Inflammatory macrophage treated with lipopolysaccharide for 4 hours (primary cell): Measurements from ENCODE around the gene PLPPR3.

Source experiments
- DNase-seq: peaks from one replicate; pipeline ENCODE4 v3.0.0-alpha.2; 2020

Gene PLPPR3, protein sequence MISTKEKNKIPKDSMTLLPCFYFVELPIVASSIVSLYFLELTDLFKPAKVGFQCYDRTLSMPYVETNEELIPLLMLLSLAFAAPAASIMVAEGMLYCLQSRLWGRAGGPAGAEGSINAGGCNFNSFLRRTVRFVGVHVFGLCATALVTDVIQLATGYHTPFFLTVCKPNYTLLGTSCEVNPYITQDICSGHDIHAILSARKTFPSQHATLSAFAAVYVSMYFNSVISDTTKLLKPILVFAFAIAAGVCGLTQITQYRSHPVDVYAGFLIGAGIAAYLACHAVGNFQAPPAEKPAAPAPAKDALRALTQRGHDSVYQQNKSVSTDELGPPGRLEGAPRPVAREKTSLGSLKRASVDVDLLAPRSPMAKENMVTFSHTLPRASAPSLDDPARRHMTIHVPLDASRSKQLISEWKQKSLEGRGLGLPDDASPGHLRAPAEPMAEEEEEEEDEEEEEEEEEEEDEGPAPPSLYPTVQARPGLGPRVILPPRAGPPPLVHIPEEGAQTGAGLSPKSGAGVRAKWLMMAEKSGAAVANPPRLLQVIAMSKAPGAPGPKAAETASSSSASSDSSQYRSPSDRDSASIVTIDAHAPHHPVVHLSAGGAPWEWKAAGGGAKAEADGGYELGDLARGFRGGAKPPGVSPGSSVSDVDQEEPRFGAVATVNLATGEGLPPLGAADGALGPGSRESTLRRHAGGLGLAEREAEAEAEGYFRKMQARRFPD

DNA sequence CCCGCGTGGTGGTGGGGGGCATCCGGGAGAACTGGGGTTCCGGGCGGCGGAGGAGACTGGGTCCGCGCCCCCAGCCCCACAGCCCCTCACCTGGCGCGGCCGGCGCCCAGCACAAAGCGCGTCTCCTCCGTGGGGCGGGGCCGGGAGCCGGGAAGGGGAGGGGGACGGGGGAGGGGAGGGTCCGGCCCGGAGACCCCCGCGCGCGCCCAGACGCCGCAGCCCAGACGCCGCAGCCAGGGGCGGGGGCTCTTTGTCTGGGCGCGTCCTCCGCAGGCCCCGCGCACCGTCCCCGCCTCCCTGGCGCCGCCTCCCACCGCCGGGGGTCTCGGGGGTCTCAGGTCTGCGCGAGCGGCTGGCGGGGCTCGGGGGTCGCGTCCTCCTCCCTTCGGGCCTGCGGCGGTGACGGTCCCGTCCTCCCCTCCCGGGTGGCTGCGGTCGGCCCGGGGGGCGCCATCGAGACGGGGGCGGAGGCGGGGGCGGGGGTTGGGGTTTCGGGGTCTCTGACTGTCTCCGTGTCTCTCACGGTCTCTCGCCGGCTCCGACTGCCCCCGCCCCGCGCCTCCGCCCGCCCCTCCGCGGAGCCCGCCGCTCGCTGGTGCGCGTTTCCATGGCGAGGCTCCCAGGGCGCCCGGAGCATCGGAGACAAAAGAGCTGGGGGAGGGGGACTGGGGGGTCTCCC is at the start of gene PLPPR3:
TSS of gene PLPPR3 (minus strand) at position 131 of the 679 bp plus-strand sequence. CDS start 396 bp downstream, outside the sequence.
- no peak for DNase-seq

DNA sequence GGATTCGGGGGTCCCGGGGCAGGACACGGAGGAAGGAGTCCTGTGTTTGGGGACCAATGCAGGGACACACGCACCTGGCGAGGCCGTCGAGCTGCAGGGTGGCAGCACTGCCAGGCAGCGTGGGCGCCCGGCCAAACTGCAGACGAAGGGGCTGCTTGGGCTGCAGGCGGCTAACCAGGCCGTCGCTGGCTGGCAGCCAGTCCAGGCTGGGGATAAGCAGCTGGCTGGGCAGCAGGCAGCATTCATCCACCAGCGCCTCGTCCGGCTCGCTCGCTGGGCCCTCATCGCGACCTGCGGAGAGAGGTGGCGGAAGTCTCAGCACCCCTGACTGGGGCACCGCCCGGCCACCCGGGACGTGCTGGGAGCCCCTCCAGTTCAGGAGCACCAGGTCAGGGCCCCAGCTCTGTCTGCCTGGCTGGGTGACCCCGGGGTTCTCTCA is 49.2 kb upstream of the PLPPR3 start:
- DNase-seq = no peak

DNA sequence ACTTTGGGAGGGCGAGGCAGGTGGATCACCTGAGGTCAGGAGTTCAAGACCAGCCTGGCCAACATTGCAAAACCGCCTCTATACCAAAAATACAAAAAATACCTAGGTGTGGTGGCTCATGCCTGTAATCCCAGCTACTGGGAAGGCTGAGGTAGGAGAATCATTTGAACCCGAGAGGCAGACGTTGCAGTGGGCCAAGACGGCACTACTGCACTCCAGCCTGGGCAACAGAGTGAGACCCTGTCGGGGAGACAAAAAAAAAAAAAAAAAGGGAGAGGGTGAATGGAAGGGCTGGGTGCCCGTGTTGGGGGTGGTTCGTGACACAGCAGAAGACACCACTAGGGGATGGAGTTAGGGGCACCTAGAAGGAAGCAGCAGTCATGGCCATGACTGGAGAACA is 48.6 kb upstream of the PLPPR3 start:
- no peak for DNase-seq

DNA sequence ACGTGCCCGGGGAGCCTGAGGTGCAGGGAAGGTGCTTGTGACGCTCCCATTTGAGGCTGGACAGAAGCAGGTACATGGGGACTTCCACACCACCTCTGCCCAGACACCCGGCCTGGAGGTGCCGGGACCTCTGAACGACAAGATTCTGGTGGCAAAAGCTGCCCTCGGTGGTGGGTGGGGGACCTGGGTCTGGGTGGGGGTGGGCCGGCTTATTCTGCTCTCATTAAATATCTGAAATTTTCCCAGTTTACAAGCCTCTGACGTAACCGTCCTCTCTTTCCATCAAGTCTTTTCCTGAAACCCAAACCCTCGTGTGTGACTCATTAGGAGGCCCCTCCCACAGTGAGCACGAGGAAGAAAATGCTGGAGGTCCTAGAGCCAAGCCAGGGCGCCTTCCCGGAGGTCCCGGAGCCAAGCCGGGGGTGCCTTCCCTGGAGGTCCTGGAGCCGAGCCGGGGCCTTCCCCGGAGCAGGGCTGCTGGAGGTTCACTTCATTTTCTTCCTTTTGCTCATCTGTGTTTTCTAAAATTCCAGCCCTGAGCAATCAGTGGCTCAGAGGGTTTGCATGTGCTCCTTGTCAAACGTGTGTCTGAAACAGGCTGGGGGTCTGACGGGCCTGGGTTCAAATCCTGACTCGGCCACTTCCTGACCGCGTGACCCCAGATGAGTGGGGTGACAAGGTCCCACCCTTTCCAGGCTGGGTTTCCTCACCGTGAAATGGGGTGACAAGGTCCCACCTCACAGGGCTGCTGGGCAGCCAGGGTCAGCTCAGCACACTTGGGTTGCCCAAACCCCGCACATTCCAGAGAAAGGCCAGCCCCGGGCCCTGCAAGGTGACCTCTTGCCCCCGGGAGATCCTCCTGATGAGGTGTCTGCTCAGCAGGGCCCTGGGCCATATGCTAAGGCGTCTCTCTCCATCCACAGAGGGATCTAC is 47.8 kb upstream of the PLPPR3 start:
- peak; percentile 18 for DNase-seq

DNA sequence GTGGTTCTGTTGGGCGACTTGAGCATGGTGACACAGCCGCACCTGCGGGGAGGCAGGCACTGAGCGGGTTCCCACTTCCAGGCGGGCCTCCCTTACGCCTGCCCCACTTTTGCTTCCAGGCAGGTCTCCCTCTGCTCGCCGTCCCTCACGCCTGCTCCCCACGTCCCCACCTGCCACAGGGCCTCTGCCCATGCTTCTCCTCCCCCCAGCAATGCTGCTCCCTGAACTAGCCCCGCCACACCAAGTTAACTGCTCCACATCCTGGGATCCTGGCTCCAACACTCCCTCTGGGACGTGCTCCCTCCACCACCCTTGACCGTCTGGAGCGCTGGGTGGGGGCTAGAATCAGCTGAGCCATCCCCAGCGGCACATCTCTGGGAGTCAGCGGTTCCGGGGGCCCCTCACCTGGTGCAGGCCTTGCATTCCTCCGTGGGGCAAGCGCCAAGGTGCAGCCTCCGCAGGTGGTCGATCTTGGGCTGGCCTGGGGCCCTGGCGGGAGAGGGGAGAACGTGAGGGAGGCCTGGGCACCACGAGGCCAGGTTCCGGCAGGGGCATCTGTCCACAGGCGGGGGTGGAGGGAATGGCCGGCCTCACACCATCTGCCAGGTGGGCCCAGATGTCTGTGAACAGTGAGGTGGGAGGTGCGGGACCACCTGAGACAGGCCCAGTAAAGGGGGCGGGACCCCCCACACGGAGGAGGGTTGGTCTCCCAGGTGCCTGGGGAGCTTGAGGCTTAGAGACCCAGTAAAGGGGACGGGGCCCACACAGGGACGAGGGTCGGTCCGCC is 46.9 kb upstream of the PLPPR3 start:
- DNase-seq = no peak

DNA sequence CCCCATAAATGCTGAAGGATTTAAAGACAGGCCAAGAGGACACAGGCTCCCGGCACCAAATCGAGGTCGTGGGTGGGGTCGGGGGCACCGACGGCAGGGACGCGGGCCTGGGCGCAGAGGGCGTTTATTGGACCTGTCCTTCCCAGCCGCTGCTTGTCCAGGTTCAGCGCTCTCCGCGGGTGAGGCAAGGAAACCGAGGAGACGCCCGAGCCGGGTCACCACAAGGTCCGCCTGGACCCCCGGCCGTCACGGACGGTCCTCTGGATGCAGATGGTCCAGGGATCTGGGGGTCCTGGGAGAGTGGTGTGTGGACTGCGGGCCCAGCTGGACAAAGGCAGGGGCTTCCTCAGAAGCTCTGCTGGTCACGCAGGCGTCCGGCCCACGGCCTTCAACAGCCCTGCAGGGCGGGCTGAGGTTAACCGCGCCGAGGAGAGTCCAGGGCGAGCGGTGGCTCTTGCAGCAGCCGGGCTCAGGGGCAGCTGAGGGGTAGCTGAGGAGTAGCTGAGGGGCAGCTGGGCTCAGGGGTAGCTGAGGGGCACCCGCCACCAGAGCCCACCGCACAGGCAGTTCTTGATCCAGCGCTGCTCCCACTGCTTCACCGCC is 46.2 kb upstream of the PLPPR3 start:
- no peak for DNase-seq

DNA sequence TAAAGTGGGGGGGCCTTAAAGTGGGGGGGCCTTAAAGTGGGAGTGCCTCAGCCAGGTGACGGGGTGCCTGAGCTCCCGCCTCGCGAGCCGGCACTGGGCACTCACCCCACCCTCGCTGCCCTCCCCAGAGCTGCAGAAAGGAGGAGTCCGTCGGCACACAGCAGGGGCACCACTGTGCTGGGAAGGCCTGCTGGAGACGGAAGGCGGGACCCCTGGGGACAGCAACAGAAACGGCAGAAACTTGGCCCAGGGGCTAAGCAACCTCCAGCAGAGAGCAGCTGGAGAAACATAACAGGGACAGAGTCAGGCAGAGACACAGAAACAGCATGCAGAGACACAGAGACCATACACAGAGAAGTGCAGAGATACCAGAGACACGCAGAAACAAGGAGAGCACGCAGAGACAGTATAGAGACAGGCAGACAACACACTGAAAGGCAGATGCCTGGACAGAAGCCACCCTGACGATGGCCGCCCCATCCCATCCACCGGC is 45.6 kb upstream of the PLPPR3 start:
- no peak for DNase-seq

DNA sequence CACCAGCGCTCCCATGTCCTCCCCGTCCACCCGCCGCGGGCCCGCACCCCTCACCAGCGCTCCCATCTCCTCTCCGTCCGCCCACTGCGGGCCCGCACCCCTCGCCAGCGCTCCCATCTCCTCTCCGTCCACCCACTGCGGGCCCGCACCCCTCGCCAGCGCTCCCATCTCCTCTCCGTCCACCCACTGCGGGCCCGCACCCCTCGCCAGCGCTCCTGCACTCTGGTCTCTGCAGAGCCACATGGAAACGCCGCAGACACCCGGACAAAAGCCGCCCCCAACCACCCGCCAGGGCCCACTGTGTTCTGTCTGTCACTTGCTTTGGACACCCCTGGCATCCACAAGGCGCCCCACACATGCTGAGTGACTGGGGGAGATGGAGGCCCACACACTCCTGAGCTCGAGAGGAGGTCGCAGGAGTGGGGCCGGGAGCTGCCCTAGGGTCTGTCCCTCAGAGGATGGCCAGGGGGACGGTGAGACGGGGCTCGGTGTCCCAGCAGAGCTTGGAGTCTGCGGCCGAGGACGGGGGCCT is 45.1 kb upstream of the PLPPR3 start:
- no peak for DNase-seq

DNA sequence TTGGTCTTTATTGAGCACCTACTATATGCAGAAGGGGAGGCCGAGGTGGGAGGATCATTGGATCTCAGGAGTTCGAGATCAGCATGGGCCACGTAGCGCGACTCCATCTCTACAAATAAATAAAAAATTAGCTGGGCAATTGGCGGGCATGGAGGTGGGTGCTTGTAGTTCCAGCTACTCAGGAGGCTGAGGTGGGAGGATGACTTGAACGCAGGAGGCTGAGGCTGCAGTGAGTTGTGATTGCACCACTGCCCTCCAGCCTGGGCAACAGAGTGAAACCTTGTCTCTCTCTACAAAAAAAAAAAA is 41.5 kb upstream of the PLPPR3 start:
- peak; percentile 31 for DNase-seq

DNA sequence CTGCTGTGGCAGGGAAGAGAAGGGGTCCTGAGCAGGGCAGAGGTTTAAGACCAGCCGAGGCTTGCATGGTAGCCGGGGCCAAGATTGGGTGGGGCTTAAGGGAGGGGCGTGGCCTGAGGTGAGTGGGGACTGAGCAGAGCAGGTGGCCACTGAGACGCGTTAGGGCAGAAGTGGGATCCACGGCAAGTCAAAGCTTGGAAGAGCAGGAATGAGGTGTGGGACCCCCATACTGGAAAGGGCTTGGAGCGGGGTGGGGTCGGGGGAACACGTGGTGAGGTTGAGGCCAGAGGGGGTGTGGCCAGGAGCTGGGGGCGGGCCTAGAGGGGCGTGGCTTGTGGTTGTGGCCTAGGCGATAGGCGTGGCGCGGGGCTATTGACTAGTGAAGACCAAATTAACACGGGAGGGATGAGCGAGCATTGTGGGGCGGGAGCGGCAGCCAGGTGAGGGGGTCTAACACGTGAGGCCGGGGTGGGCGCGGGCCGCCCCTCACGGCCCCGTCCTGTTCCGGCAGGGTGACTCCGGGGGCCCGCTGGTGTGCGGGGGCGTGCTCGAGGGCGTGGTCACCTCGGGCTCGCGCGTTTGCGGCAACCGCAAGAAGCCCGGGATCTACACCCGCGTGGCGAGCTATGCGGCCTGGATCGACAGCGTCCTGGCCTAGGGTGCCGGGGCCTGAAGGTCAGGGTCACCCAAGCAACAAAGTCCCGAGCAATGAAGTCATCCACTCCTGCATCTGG is 41.0 kb upstream of the PLPPR3 start:
- DNase-seq = peak; percentile 58

DNA sequence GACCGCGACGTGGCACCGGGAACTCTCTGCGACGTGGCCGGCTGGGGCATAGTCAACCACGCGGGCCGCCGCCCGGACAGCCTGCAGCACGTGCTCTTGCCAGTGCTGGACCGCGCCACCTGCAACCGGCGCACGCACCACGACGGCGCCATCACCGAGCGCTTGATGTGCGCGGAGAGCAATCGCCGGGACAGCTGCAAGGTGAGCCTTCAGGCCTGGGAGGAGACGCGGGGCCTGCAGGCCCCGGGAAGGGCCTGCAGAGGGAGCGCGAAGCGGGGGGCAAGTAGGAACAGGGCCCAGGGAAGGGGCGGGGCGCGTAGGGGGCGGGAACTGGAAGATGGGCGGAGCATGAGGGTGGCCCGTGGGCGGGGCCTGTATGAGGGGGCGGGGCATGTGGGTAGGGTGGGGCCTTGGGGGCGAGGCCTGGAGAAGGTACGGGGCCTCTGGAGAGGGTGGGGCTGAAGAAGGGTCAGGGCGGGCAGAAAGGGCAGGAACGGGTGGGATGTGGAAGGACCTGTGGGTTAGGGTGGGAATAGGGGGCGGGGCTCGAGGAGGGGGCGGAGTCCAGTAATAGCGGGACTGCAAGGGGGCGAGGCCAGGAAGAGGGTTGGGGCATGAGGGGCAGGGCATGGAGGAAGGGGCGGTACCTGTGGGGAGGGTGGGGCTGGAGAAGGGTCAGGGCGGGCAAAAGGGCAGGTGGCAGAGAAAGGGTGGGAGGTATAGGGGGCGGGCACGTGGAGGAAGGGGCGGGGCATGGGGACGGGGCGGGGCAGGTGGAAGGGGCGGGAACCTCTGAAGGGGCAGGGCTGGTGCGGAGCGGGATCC is 40.2 kb upstream of the PLPPR3 start:
- DNase-seq = peak; percentile 59

DNA sequence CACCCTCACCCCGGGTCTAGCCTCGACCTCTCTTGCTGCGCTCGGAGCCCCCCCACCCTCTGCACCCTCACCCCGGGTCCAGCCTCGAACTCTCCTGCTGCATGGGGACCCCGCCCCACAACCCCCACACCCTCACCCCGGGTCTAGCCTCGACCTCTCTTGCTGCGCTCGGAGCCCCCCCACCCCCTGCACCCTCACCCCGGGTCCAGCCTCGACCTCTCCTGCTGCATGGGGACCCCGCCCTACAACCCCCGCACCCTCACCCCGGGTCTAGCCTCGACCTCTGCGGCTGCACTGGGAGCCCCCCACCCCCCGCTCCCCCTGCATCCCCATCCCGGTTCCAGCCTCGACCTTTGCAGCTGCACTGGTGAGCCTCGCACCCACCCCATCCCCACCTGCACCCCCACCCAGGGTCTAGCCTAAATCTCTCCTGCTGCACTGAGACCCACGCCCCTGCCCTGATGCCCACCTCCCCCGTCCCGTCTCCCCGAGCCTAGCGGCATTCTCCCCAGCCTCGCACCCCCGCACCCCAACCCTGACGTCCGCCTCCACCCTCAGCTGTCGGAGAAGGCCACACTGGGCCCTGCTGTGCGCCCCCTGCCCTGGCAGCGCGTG is 39.5 kb upstream of the PLPPR3 start:
- no peak for DNase-seq

DNA sequence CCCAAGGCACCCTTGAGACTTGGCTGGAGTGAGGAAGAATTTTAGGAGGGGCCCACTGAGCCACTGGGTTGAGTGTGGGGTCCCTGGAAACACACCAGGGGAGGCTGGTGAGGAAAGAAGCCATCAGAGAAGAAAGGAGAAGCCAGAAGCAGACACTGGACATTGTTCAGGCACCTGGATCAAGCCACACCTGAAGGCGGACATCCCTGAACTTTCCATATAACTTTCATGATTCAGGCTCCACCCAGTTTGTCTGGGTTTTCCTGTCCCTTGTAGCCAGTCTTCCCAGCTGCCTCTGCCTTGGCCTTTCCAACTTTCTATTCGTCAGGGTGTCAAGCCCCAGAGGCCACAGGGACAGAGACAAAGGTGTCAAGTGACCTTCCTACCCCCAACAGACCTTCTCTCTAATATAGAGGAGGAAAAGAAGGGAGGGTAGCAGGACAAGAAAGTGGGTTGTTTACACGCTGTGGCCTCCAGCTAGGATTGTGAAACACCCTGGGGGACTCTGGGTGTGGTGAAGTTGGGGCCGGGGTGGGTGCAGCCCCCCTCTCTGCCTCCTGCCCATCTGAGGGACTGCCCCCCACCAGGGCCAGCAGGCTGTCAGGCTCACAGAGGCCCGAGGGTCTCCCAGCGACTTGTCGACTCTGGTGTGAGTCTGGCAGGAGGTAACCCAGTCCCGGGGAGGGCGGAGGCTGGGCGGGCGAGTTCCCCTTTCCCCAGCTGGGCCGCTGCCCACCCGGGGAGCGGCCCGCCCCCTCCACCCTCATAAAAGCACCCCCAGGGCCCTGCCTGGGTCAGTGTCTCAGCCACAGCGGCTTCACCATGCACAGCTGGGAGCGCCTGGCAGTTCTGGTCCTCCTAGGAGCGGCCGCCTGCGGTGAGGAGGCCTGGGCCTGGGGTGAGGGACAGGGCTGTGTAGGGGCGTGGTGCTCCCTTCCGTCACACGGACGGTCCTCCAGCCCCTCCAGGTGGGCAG is 37.4 kb upstream of the PLPPR3 start, which contains the start of gene CFD:
TSS of gene CFD (plus strand) at position 797 of the 976 bp plus-strand sequence. CDS start at position 823, 26 bp downstream.
- peak; percentile 40 for DNase-seq

DNA sequence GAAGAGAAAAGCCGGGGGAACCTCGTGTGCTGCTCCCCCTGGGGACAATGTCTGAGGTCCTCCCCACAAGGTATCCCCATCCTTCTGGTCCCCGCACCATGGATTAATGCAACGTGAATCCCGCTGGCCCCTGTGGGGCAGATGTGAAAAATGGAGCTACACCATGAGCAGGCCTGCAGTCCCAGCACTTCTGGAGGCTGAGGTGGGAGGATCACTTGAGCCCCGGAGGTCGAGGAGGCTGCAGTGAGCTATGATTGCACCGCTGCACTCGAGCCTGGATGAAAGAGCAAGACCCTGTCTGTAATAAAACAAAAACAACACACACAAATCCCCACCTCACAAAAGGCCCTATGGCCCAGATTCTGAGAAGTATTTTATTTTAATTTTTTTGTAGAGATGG is 36.5 kb upstream of the PLPPR3 start:
- no peak for DNase-seq

DNA sequence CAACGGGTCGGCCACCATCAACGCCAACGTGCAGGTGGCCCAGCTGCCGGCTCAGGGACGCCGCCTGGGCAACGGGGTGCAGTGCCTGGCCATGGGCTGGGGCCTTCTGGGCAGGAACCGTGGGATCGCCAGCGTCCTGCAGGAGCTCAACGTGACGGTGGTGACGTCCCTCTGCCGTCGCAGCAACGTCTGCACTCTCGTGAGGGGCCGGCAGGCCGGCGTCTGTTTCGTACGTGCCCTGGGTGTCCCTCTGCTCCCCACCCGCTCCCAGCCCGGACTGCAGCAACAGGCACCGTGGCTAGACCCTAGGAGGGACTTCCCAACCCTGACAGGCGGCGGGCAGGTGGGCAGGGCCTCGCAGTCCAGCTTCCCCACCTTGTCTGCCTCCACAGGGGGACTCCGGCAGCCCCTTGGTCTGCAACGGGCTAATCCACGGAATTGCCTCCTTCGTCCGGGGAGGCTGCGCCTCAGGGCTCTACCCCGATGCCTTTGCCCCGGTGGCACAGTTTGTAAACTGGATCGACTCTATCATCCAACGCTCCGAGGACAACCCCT is 33.9 kb upstream of the PLPPR3 start:
- no peak for DNase-seq

DNA sequence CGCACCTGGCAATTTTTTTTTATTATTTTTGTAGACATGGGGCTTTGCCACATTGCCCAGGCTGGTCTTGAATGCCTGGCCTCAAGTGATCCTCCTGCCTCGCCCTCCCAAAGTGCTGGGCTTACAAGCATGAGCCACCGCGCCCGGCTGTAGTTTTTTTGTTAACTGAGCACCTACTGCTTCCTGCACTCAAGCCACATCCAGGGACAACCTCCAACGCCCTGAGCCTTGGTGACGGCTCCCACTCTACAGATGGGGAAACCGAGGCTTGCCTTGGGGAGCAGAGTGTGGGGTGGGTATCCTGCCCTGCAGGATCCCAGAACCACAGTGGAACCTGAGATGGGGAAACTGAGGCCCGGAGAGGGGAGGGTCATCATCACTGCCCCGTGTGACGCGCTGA is 33.4 kb upstream of the PLPPR3 start:
- DNase-seq = no peak

DNA sequence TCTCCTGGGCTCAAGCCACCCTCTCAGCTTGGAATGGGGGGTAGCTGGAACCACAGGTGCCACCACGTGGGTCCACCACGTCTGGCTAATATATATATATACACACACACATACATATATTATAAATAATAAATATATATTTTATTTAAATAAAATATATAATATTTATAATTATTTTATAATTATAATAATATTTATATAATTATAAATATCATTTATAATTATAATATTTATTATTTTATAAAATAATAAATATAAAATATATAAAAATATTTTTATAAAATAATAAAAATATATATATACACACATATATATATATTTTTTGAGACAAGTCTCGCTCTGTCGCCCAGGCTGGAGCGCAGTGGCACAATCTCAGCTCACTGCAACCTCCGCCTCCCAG is 32.8 kb upstream of the PLPPR3 start:
- no peak for DNase-seq
